K562 (cell line): ENCODE measurements around the gene SPINT3. TPM values are rescaled to one million over a fixed set of nuclear protein-coding genes. Genes with fewer than 3 reads are reported as not detected.

Source experiments
- ATAC-seq: fragments of 200-7000 bp; cut with Tn5 transposase; 3 replicates; pipeline ENCODE4 v1.9.1; 2020; ENCODE audit warnings: moderate library complexity
- BruUV-seq: library from RNA; stranded (reverse); fragments of 400-500 nt; replicated peaks from 2 replicates; lab custom pipeline; 2021; lab: Mats Ljungman, UMichigan
- CTCF ChIA-PET: fragments of 300-600 bp; formaldehyde crosslinking; extraction: SDS; loops from one replicate; lab custom pipeline; 2021; ENCODE audit warnings: low intra/inter-chr PET ratio; lab: Yijun Ruan, JAX
- POLR2A ChIA-PET: fragments of 300-600, 350-650 bp; sonication (Branson Sonifier 250); formaldehyde crosslinking; extraction: SDS; loops from one replicate; lab custom pipeline; 2021; ENCODE audit warnings: antibody characterized with exemption, inconsistent platforms; lab: Yijun Ruan, JAX
- DNase-seq, 4 experiments: peaks; one replicate each; pipeline versions ENCODE4 v3.0.0 to v3.0.0-alpha.2; 2011 to 2018; ENCODE audit warnings: low spot score in 3 of 4, mixed read lengths in 3 of 4; ENCODE audit errors: extremely low read depth in 1 of 4
- FAIRE-seq: peaks from 2 replicates; lab custom pipeline; 2011; peaks lifted over from hg19 to GRCh38; lab: Jason Lieb, UNC
- H2AFZ ChIP-seq: 2 replicates; pipeline ENCODE4 v1.6.0; 2011; ENCODE audit warnings: low read depth, low read length, control low read depth, inconsistent platforms
- H3K27ac ChIP-seq: fragments of 200-600 bp; 3 replicates; pipeline ENCODE4 v1.8.0; 2011; ENCODE audit warnings: low read depth, mild to moderate bottlenecking, control low read depth, inconsistent platforms, low read length, moderate library complexity, mixed read lengths; ENCODE audit errors: extremely low read depth
- H3K27me3 ChIP-seq, 2 experiments: fragments of 300-600 bp in 1 of 2; 2 replicates in 1 of 2; 3 replicates in 1 of 2; pipeline versions ENCODE4 v1.6.0 to v1.8.0; 2011; ENCODE audit warnings: inconsistent platforms in 2 of 2, low read length in 2 of 2, mild to moderate bottlenecking in 1 of 2, mixed read lengths in 1 of 2, moderate library complexity in 1 of 2; ENCODE audit not compliant: control insufficient read depth in 2 of 2, insufficient read depth in 2 of 2
- H3K36me3 ChIP-seq: fragments of 300-600 bp; 3 replicates; pipeline ENCODE4 v1.8.0; 2011; ENCODE audit warnings: mild to moderate bottlenecking, low read length, inconsistent platforms; ENCODE audit not compliant: control insufficient read depth, insufficient read depth
- H3K4me1 ChIP-seq, 2 experiments: fragments of 200-600 bp in 1 of 2; replicated peaks in 1 of 2; 2 replicates in 1 of 2; 3 replicates in 1 of 2; pipeline versions ENCODE4 v1.5.1 to v1.8.0; 2011; ENCODE audit warnings: inconsistent platforms in 2 of 2, low read length in 2 of 2, mild to moderate bottlenecking in 1 of 2, mixed read lengths in 1 of 2, moderate library complexity in 1 of 2; ENCODE audit not compliant: control insufficient read depth in 2 of 2, insufficient read depth in 2 of 2
- H3K4me2 ChIP-seq: 2 replicates; pipeline ENCODE4 v1.6.1; 2011; ENCODE audit warnings: low read length, control low read depth, inconsistent platforms, mixed read lengths; ENCODE audit not compliant: insufficient read depth
- H3K4me3 ChIP-seq: fragments of 200-600 bp; sonication (generic), shearing (Covaris generic); 2 replicates; pipeline ENCODE4 v1.5.1; 2016; ENCODE audit warnings: control low read depth, inconsistent platforms
- H3K79me2 ChIP-seq: fragments of 200-600 bp; 3 replicates; pipeline ENCODE4 v1.8.0; 2011; ENCODE audit warnings: low read length, inconsistent platforms; ENCODE audit not compliant: control insufficient read depth, insufficient read depth
- H3K9ac ChIP-seq, 2 experiments: 2 replicates each; pipeline versions ENCODE4 v1.6.0 to v1.6.1; 2011; ENCODE audit warnings: low read depth in 2 of 2, low read length in 2 of 2, control low read depth in 1 of 2, inconsistent platforms in 1 of 2, mild to moderate bottlenecking in 1 of 2, mixed read lengths in 1 of 2; ENCODE audit not compliant: insufficient read depth in 1 of 2
- H3K9me1 ChIP-seq: one replicate; pipeline ENCODE4 v1.6.0; 2011; ENCODE audit warnings: inconsistent platforms, mild to moderate bottlenecking, low read length, moderate library complexity; ENCODE audit not compliant: control insufficient read depth, insufficient read depth
- H3K9me3 ChIP-seq: replicated peaks from 2 replicates; pipeline ENCODE4 v1.5.1; 2011; ENCODE audit warnings: low read depth, low read length, inconsistent platforms; ENCODE audit not compliant: control insufficient read depth, insufficient read depth
- H4K20me1 ChIP-seq: replicated peaks from 2 replicates; pipeline ENCODE4 v1.6.1; 2011; ENCODE audit warnings: low read length, inconsistent platforms, mixed read lengths; ENCODE audit not compliant: control insufficient read depth, insufficient read depth
- CBX3 ChIP-seq, 2 experiments: IDR thresholded peaks; 1 replicate in 1 of 2; 2 replicates in 1 of 2; pipeline ENCODE4 v1.6.1; 2012; ENCODE audit warnings: inconsistent platforms in 2 of 2, low read length in 2 of 2, borderline replicate concordance in 1 of 2, control low read depth in 1 of 2
- ELF1 ChIP-seq: fragments of 200-800 bp; sonication (Bioruptor generic); IDR thresholded peaks from 2 replicates; pipeline ENCODE4 v1.6.1; 2016; ENCODE audit warnings: missing genetic modification characterization, missing compliant biosample characterization
- ELF4 ChIP-seq: fragments of 450-650 bp; formaldehyde crosslinking; IDR thresholded peaks from 2 replicates; pipeline ENCODE4 v1.4.0; 2022; ENCODE audit warnings: missing genetic modification characterization
- EWSR1 ChIP-seq: fragments of 450-650 bp; IDR thresholded peaks from 2 replicates; pipeline ENCODE4 v1.6.1; 2018; ENCODE audit warnings: borderline replicate concordance, mild to moderate bottlenecking, low read depth, moderate library complexity; ENCODE audit not compliant: partially characterized antibody
- IRF2 ChIP-seq: sonication (generic); formaldehyde crosslinking; IDR thresholded peaks from 2 replicates; pipeline ENCODE4 v1.8.1; 2022; ENCODE audit warnings: mild to moderate bottlenecking, missing genetic modification reagents
- L3MBTL2 ChIP-seq: fragments of 450-650 bp; IDR thresholded peaks from 2 replicates; pipeline ENCODE4 v1.6.1; 2016; ENCODE audit warnings: mild to moderate bottlenecking, moderate library complexity
- MAFG ChIP-seq: fragments of 450-650 bp; conservative IDR thresholded peaks from 2 replicates; pipeline ENCODE4 v1.6.1; 2016; ENCODE audit warnings: missing genetic modification characterization, missing compliant biosample characterization
- SREBF1 ChIP-seq: fragments of 150-350 bp; IDR thresholded peaks from 2 replicates; pipeline ENCODE4 v1.6.1; 2014; ENCODE audit warnings: antibody characterized with exemption, low read depth, low read length, borderline replicate concordance
- TAF15 ChIP-seq: fragments of 200-400 bp; formaldehyde crosslinking; IDR thresholded peaks from 2 replicates; pipeline ENCODE4 v1.6.1; 2017; ENCODE audit warnings: mild to moderate bottlenecking, low read depth, low read length, moderate library complexity
- TRIM24 ChIP-seq, 2 experiments: fragments of 450-650 bp; IDR thresholded peaks; 2 replicates each; pipeline ENCODE4 v1.6.1; 2016
- ZBTB43 ChIP-seq: sonication (generic); formaldehyde crosslinking; IDR thresholded peaks from 2 replicates; pipeline ENCODE4 v1.8.0; 2023; ENCODE audit warnings: mild to moderate bottlenecking, missing genetic modification reagents
- ZNF395 ChIP-seq: fragments of 200-800 bp; sonication (Bioruptor generic); IDR thresholded peaks from 2 replicates; pipeline ENCODE4 v1.6.1; 2017; ENCODE audit warnings: missing genetic modification characterization, missing compliant biosample characterization
- WGBS: fragments of 100-300 bp; shearing (Covaris generic); methylation state at CpG from one replicate; pipeline ENCODE4 v1.1.6; 2016; ENCODE audit warnings: low coverage, mixed read lengths; ENCODE audit not compliant: insufficient coverage; ENCODE audit errors: missing lambda C conversion rate; 5-methylcytosine and 5-hydroxymethylcytosine counted together
- in situ Hi-C: fragments of 300-500 bp; cut with MboI; formaldehyde crosslinking; loops from 4 replicates; pipeline ENCODE4 v1.15.0; 2018; ENCODE audit warnings: inconsistent platforms, mixed read lengths
- intact Hi-C: fragments of 100-400 bp; cut with micrococcal nuclease; formaldehyde crosslinking; loops from 2 replicates; pipeline ENCODE4 v1.14.2; 2022
- polyA plus RNA-seq, 8 experiments: library from polyadenylated mRNA; depleted of rRNA in 4 of 8; stranded (reverse) in 5 of 8; unstranded in 3 of 8; fragments of >200 nt; fragmentation: Nextera tagmentation in 2 of 8; fragmentation: Illumina TruSeq in 1 of 8; extraction: Ambion mirVana in 2 of 8; extraction: Trizol in 1 of 8; gene quantifications; 2 replicates each; pipeline versions ENCODE4 v1.2.1 to v1.2.3, GENCODE V29; 2011 to 2014; ENCODE audit warnings: inconsistent platforms in 1 of 8, missing spikeins in 1 of 8
- total RNA-seq, 7 experiments: library from RNA; depleted of rRNA in 6 of 7; stranded (reverse); fragments of >200 nt in 6 of 7; fragmentation: Illumina TruSeq in 2 of 7; extraction: Trizol in 2 of 7; gene quantifications; 2 replicates each; pipeline versions ENCODE4 v1.2.1 to v1.2.3, GENCODE V29; 2011 to 2021; ENCODE audit warnings: low replicate concordance in 1 of 7
- TF ChIP-seq, protein P1 (sequence below): IDR thresholded peaks from 3 replicates; pipeline ENCODE4 v1.6.1; 2011; ENCODE audit warnings: borderline replicate concordance, mild to moderate bottlenecking, moderate library complexity; ENCODE audit not compliant: insufficient read length; ENCODE audit errors: extremely low read depth
- TF ChIP-seq, protein P2 (sequence below): sonication (generic); formaldehyde crosslinking; IDR thresholded peaks from 2 replicates; pipeline ENCODE4 v1.4.0; 2020; ENCODE audit warnings: mild to moderate bottlenecking, missing genetic modification reagents
- TF ChIP-seq, protein P3 (sequence below): fragments of 250-450 bp; sonication (Bioruptor Pico); IDR thresholded peaks from 2 replicates; pipeline ENCODE4 v1.9.0; 2021; ENCODE audit warnings: mild to moderate bottlenecking

Gene SPINT3
- total and polyA plus RNA-seq, 9 of the 15 experiments (the other 6 are each of a cell fraction or from before 2014, with no cell fraction given), result not detected

DNA sequence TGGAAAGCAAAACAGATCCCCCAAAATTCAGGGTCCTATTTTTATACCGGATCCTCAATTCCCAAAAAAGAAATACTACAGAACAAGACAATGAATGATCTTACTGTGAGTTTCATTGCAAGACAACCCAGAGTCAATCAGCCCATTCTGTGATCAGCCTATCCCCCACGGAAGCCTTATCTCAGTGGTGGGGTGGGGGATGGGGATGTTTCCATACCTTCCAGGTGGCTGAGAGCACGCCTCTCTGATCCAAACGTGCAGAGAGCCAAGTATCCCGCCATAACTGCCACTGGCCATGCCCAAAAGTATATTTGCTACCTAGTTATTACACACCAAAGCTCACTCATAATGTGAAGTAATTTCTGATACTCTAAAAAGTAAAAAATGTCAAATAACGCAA lies 30.7 kb downstream of the SPINT3 start:
- H3K9me1 ChIP-seq, result no peaks in the 10 kb centered on the region
- DNase-seq (no peak), ATAC-seq (no peak), FAIRE-seq (no peak)
- WGBS, result 2% methylated on average over 6 of the region's 6 CpGs
- H3K4me3 ChIP-seq, result no peak overlapping the region
- ChIA-PET CTCF (no interaction called here), POLR2A (interaction anchor here (1.4 to 1.5 kb wide), 2 partner anchors 30 to 122 kb away, joined by 3 to 4 read pairs; partner anchors contain the start of gene SYS1)
- H4K20me1 ChIP-seq, result no peaks in the 10 kb centered on the region
- no peak overlapping the region for H3K27ac ChIP-seq
- in situ Hi-C loops (no loop called here), intact Hi-C loops (no loop called here)
- no peaks in the 10 kb centered on the region for H3K36me3 ChIP-seq
- no peaks in the 10 kb centered on the region for H3K79me2 ChIP-seq
- no peaks in the 10 kb centered on the region for H3K4me1 ChIP-seq
- H3K9ac ChIP-seq, result no peak overlapping the region
- no peaks in the 10 kb centered on the region for H3K9me3 ChIP-seq
- BruUV-seq, result no TSS peak
- peaks cover 12 to 34% of the 10 kb centered on the region in 2 experiments; a peak in 4 of 5 replicates for H3K27me3 ChIP-seq
- no peak overlapping the region for H3K4me2 ChIP-seq
- no peak overlapping the region for H2AFZ ChIP-seq
- no peak for TF ChIP-seq CBX3 (IDR thresholded peaks at IDR 0.05; ENCODE audit: borderline replicate concordance in 1 of 2, low read length in 2 of 2)
- TF ChIP-seq, protein P1, sequence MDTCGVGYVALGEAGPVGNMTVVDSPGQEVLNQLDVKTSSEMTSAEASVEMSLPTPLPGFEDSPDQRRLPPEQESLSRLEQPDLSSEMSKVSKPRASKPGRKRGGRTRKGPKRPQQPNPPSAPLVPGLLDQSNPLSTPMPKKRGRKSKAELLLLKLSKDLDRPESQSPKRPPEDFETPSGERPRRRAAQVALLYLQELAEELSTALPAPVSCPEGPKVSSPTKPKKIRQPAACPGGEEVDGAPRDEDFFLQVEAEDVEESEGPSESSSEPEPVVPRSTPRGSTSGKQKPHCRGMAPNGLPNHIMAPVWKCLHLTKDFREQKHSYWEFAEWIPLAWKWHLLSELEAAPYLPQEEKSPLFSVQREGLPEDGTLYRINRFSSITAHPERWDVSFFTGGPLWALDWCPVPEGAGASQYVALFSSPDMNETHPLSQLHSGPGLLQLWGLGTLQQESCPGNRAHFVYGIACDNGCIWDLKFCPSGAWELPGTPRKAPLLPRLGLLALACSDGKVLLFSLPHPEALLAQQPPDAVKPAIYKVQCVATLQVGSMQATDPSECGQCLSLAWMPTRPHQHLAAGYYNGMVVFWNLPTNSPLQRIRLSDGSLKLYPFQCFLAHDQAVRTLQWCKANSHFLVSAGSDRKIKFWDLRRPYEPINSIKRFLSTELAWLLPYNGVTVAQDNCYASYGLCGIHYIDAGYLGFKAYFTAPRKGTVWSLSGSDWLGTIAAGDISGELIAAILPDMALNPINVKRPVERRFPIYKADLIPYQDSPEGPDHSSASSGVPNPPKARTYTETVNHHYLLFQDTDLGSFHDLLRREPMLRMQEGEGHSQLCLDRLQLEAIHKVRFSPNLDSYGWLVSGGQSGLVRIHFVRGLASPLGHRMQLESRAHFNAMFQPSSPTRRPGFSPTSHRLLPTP, result no peak
- TF ChIP-seq ELF4 (CRISPR knock-in tag), result no peak
- no peak for TF ChIP-seq ZNF395
- no peak for TF ChIP-seq SREBF1
- TF ChIP-seq TAF15, result no peak
- TF ChIP-seq TRIM24 (IDR thresholded peaks at IDR 0.05), result no peak
- TF ChIP-seq IRF2 (CRISPR knock-in tag), result no peak
- TF ChIP-seq EWSR1, result no peak
- TF ChIP-seq L3MBTL2, result no peak
- TF ChIP-seq ZBTB43 (CRISPR knock-in tag), result no peak
- TF ChIP-seq ELF1 (tag), result no peak
- TF ChIP-seq, protein P2, sequence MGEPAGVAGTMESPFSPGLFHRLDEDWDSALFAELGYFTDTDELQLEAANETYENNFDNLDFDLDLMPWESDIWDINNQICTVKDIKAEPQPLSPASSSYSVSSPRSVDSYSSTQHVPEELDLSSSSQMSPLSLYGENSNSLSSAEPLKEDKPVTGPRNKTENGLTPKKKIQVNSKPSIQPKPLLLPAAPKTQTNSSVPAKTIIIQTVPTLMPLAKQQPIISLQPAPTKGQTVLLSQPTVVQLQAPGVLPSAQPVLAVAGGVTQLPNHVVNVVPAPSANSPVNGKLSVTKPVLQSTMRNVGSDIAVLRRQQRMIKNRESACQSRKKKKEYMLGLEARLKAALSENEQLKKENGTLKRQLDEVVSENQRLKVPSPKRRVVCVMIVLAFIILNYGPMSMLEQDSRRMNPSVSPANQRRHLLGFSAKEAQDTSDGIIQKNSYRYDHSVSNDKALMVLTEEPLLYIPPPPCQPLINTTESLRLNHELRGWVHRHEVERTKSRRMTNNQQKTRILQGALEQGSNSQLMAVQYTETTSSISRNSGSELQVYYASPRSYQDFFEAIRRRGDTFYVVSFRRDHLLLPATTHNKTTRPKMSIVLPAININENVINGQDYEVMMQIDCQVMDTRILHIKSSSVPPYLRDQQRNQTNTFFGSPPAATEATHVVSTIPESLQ, result no peak
- no peak for TF ChIP-seq MAFG (tag)
- TF ChIP-seq, protein P3, sequence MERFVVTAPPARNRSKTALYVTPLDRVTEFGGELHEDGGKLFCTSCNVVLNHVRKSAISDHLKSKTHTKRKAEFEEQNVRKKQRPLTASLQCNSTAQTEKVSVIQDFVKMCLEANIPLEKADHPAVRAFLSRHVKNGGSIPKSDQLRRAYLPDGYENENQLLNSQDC (CRISPR knock-in tag), result no peak
